LNCaP clone FGC (cell line): ENCODE measurements around the gene LSM6.

Experiments
- DNase-seq: peaks from one replicate; pipeline ENCODE4 v3.0.0-alpha.2; 2011; ENCODE audit warnings: low read depth
- H3K4me3 ChIP-seq: 2 replicates; pipeline ENCODE4 v1.5.1; 2011; ENCODE audit warnings: mild to moderate bottlenecking, low read depth, low read length, control low read depth
- TF ChIP-seq, protein P1 (sequence below): IDR thresholded peaks from 2 replicates; pipeline ENCODE4 v1.5.1; 2012; ENCODE audit warnings: mild to moderate bottlenecking; ENCODE audit not compliant: control insufficient read depth, insufficient read depth; ENCODE audit errors: extremely low read depth

LSM6 gene

DNA sequence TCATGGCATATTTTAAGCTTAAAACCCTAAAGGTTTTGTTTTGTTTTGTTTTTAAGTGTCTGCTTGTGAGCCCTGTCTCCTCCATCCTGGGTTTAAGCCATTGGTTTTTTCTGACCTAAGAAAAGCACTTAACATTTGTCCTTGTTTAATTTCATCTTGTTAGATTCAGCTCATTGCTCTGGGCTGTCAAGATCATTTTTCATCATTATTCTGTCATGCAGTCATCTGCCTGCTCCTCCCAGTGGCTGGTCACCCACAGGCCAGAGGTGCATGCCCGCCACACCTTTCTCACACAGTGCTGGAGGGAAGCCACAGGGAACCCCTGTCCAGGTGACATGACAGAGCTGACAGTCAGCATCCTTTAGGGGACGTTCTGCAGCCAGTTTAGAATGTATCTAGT is 27.1 kb downstream of the LSM6 start:
- TF ChIP-seq, protein P1, sequence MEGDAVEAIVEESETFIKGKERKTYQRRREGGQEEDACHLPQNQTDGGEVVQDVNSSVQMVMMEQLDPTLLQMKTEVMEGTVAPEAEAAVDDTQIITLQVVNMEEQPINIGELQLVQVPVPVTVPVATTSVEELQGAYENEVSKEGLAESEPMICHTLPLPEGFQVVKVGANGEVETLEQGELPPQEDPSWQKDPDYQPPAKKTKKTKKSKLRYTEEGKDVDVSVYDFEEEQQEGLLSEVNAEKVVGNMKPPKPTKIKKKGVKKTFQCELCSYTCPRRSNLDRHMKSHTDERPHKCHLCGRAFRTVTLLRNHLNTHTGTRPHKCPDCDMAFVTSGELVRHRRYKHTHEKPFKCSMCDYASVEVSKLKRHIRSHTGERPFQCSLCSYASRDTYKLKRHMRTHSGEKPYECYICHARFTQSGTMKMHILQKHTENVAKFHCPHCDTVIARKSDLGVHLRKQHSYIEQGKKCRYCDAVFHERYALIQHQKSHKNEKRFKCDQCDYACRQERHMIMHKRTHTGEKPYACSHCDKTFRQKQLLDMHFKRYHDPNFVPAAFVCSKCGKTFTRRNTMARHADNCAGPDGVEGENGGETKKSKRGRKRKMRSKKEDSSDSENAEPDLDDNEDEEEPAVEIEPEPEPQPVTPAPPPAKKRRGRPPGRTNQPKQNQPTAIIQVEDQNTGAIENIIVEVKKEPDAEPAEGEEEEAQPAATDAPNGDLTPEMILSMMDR: no peak
- no peak overlapping the region for H3K4me3 ChIP-seq
- DNase-seq: no peak

DNA sequence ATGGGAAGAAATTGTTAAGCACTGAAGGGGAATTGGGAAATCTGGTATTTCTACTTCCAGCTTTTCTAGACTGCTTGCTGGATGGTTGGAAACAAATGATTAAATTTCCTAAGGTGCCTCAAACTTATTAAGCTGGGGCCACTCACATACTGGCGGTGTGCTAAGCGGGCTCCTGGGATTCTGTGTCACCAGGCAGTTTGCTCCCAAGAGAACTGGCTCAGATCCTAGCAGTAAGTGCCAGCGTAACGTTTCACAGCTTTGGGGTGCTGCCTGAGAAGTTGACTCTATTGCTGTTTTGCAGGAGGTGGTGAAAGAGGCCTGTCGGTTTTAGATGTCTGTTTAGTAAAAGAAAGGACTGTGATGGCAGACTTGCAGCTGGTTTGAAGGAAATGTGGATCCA is 31.9 kb downstream of the LSM6 start:
- no peak for DNase-seq
- TF ChIP-seq, protein P1: no peak
- H3K4me3 ChIP-seq: no peak overlapping the region

DNA sequence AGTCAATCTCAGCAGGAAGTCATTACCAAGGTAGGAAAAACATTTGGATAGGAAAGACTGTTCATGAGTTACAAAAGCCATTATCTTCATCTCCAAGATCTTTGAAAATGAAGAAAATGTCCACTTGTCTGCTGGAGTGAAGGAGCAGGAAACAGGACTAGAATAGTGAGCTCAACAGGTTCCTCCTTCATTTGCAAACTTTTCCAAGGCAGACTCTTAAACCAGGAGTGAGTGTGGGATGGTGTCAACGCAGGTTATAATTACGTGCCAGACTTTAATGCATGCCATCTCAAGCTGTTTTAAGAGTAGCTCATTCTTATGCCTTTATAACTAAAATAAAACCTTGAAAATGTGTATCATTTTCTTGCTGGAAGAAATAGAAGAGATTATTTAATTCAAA is 35.4 kb downstream of the LSM6 start:
- no peak for DNase-seq
- TF ChIP-seq, protein P1: no peak
- no peak overlapping the region for H3K4me3 ChIP-seq

DNA sequence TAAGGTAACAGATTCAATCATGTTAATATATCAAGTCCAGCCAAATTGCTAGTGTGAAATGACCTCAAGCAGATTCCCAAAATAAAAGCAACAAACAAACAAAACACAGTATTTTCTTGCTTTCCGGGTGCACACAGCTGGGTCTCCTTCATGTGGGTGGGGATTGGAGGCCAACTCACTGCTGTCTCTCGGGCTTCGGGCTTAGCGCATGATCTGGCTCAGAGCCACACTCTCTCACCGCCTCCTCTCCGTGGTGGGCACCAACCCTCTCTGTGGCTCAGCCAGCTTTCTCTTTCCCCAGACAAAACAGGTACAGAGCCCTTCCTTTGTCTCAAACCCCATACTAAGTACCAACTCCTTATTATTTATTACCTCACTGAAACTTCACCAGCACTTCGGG is 35.9 kb downstream of the LSM6 start:
- TF ChIP-seq, protein P1: no peak
- no peak overlapping the region for H3K4me3 ChIP-seq
- DNase-seq: no peak

DNA sequence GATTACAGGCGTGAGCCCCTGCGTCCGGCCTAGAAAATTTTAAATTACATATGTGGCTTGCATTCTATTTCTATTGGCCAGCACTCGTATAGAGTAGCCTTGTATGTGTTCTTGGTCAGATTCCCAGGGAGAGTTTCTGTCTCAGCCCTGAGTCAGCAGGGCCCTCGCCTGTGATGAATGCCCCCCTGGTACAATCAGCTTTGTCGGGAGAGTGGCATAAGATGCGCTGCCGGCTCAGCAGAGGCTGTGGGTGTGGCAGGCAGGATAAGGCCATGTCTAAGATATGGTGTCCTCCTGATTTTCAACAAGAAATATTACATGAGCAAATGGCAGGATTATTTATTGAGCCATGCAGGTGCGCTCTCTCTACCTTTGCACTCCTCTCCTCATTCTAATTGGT is 37.3 kb downstream of the LSM6 start:
- TF ChIP-seq, protein P1: no peak
- no peak overlapping the region for H3K4me3 ChIP-seq
- DNase-seq: no peak

DNA sequence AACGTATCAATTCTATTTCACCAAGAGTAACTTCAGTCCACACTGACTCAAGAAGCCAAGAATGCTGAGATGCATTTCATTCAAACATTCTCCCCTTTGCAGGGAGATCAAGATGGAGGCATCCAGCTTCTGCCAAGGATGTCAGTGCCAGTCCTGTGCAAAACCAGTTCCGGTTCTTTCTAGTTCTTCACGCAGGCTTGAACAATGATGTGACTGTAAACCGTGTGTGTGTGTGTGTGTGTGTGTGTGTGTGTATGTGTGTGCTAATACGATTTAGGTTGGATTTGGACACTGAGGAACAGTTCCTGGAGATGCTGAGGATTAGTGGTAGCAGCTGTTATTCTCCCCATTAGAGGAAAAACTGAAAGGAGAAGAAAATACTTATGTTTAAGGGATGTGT is 38.7 kb downstream of the LSM6 start, which contains the start of gene REELD1:
TSS of gene REELD1 (plus strand) at position 301 of the 400 bp plus-strand sequence. CDS start 2,415 bp downstream, outside the sequence.
- TF ChIP-seq, protein P1: no peak
- H3K4me3 ChIP-seq: no peak within 1 kb of the TSS
- no peak for DNase-seq

DNA sequence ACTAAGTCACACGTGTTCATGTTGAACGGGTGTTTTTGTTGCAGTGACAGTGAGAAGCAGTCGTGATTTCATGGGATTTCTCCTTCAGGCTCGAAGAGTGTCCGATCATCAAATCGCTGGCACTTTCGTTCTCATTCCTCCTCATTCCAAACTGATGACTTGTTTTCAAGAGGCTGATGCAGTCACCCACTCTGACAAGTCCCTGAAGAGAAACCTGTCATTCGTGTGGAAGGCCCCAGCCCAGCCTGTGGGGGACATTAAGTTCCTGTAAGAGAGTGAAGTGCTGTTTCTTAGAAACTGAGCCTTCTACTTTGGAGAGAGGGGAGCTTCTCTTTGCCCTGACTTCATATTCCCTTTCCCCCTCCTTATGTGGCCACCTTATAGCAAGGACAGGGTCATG is 46.8 kb downstream of the LSM6 start:
- DNase-seq: no peak
- TF ChIP-seq, protein P1: no peak
- H3K4me3 ChIP-seq: no peak overlapping the region
